Neuron (in vitro differentiated cells): ENCODE data around the gene RNF111.
A peak's percentile ranks its signal among the peaks of the same experiment; 100 is the strongest.
"Not testable (repeated sequence)": the region's sequence is repeated elsewhere in the genome, so short reads cannot be mapped to it uniquely, and the experiment has no call there.

Source experiments
- H2AFZ ChIP-seq: one replicate; pipeline ENCODE4 v1.6.1; 2013; ENCODE audit warnings: low read depth, mild to moderate bottlenecking, inconsistent platforms, low read length, moderate library complexity
- H3K27me3 ChIP-seq: one replicate; pipeline ENCODE4 v1.6.1; 2013; ENCODE audit warnings: low read length; ENCODE audit not compliant: insufficient read depth
- H3K36me3 ChIP-seq: one replicate; pipeline ENCODE4 v1.6.1; 2013; ENCODE audit warnings: low read length; ENCODE audit not compliant: insufficient read depth
- H3K4me1 ChIP-seq: one replicate; pipeline ENCODE4 v1.6.1; 2013; ENCODE audit warnings: low read length; ENCODE audit not compliant: insufficient read depth
- H3K4me3 ChIP-seq: 2 replicates; pipeline ENCODE4 v1.5.1; 2013; ENCODE audit warnings: mild to moderate bottlenecking, low read length, moderate library complexity
- H3K9me3 ChIP-seq: one replicate; pipeline ENCODE4 v1.6.1; 2013; ENCODE audit warnings: low read length

Gene RNF111

GRCh38 chr15:58981808-58982475 lies 5.5 kb upstream of the RNF111 start:
- no peak overlapping the region for H3K4me3 ChIP-seq
- H3K4me1 ChIP-seq = no peaks in the 10 kb centered on the region
- no peaks in the 10 kb centered on the region for H3K36me3 ChIP-seq
- H2AFZ ChIP-seq = no peak overlapping the region
- no peaks in the 10 kb centered on the region for H3K9me3 ChIP-seq
- no peaks in the 10 kb centered on the region for H3K27me3 ChIP-seq

DNA sequence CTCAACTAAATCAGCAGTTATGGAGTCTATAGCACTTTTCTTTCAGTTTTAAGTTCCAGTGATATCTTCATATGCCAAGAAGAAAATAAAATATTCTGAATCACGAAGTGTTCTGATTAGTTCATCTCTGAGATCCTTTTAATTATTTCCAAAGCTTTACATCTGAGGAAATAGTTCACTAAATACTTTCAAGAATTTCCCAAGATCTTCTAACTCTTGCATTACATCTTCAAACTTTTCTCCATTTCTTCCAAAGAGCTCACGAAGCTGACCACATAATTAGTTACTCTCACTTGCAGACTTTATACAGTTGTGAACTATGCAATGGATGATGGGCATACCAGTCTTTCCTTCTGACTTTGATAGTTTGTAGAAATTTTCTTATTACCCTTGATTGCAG lies 4.2 kb upstream of the RNF111 start:
- H3K36me3 ChIP-seq = no peaks in the 10 kb centered on the region
- no peak overlapping the region for H3K4me3 ChIP-seq
- no peaks in the 10 kb centered on the region for H3K9me3 ChIP-seq
- no peak overlapping the region for H2AFZ ChIP-seq
- H3K4me1 ChIP-seq = no peaks in the 10 kb centered on the region
- no peaks in the 10 kb centered on the region for H3K27me3 ChIP-seq

GRCh38 chr15:58985443-58985842 lies 2.0 kb upstream of the RNF111 start:
- H3K36me3 ChIP-seq = no peaks in the 10 kb centered on the region
- H2AFZ ChIP-seq = no peak overlapping the region
- peaks cover 15% of the 10 kb centered on the region for H3K4me1 ChIP-seq
- H3K27me3 ChIP-seq = no peaks in the 10 kb centered on the region
- no peak overlapping the region for H3K4me3 ChIP-seq
- no peaks in the 10 kb centered on the region for H3K9me3 ChIP-seq

GRCh38 chr15:58987036-58987435 lies 427 bp upstream of the RNF111 start:
- H3K27me3 ChIP-seq = no peaks in the 10 kb centered on the region
- peaks cover 4% of the 10 kb centered on the region for H3K9me3 ChIP-seq
- H3K36me3 ChIP-seq = peaks cover 8% of the 10 kb centered on the region
- peak overlapping the region; percentile 86 for H2AFZ ChIP-seq
- peaks cover 15% of the 10 kb centered on the region for H3K4me1 ChIP-seq
- peak overlapping the region; percentile 73 for H3K4me3 ChIP-seq

- H3K27me3 ChIP-seq = no peaks in the 10 kb centered on the region
- peak overlapping the region; percentile 86 for H2AFZ ChIP-seq
- H3K9me3 ChIP-seq = peaks cover 4% of the 10 kb centered on the region
- H3K4me3 ChIP-seq = peak overlapping the region; percentile 73
- peaks cover 14% of the 10 kb centered on the region for H3K36me3 ChIP-seq
- peaks cover 15% of the 10 kb centered on the region for H3K4me1 ChIP-seq
Observed at GRCh38 chr15:58988006-58988785, 733 bp downstream of the RNF111 start.

- Histone ChIP-seq H2AFZ (no peak overlapping the region), H3K9me3 (peaks cover 4% of the 10 kb centered on the region), H3K4me1 (peaks cover 15% of the 10 kb centered on the region), H3K4me3 (no peak overlapping the region), H3K27me3 (no peaks in the 10 kb centered on the region), H3K36me3 (peaks cover 19% of the 10 kb centered on the region)
Observed at GRCh38 chr15:58992181-58992580, 4.7 kb downstream of the RNF111 start.

- peaks cover 24% of the 10 kb centered on the region for H3K36me3 ChIP-seq
- no peaks in the 10 kb centered on the region for H3K27me3 ChIP-seq
- no peak overlapping the region for H2AFZ ChIP-seq
Observed at GRCh38 chr15:58994906-58995453, 7.5 kb downstream of the RNF111 start.

DNA sequence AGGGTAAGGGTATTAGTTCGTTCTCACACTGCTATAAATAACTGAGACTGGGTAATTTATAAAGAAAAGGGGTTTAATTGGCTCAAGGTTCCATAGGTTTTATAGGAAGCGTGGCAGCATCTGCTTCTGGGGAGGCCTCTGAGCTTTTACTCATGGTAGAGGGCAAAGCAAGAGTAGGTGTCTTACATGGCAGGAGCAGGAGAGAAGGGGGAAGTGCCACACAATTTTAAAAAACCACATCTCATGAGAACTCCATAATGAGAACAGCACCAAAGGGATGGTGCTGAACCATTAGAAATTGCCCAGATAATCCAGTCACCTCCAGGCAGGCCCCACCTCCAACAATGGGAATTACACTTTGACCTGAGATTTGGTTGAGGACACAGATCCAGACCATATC lies 12.2 kb downstream of the RNF111 start:
- Histone ChIP-seq H3K36me3 (peaks cover 24% of the 10 kb centered on the region), H3K4me1 (no peaks in the 10 kb centered on the region), H3K27me3 (no peaks in the 10 kb centered on the region), H3K9me3 (no peaks in the 10 kb centered on the region), H2AFZ (no peak overlapping the region), H3K4me3 (no peak overlapping the region)

More at GRCh38 chr15:58994906-58995453, 7.5 kb downstream of the RNF111 start:
- peaks cover 4% of the 10 kb centered on the region for H3K9me3 ChIP-seq
- peaks cover 4% of the 10 kb centered on the region for H3K4me1 ChIP-seq
- H3K4me3 ChIP-seq = no peak overlapping the region

- H2AFZ ChIP-seq, H3K4me1 ChIP-seq, H3K9me3 ChIP-seq, H3K4me3 ChIP-seq, H3K27me3 ChIP-seq: not testable (repeated sequence)
- peaks cover 26% of the 10 kb centered on the region for H3K36me3 ChIP-seq
Observed at GRCh38 chr15:59000251-59000650, 12.8 kb downstream of the RNF111 start.

DNA sequence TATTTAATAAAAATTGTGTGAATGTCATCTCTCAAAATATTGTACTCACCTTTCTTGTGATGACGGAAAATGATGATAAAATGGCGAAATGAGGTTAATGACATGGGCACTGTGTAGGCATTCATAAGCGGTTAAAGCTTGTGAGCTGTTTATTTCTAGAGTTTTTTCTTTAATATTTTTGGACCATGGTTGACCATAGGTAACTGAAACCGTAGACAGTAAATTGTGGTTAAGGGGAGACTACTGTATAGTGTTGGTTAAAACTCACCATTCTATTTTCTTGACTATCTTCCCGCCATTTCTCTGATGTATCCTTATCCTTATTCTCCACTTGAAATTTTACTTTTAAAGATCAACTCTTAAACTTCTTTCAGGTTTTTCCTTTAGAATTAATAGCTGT lies 14.5 kb downstream of the RNF111 start:
- no peaks in the 10 kb centered on the region for H3K9me3 ChIP-seq
- H3K4me1 ChIP-seq = no peaks in the 10 kb centered on the region
- H3K27me3 ChIP-seq = no peaks in the 10 kb centered on the region
- no peak overlapping the region for H3K4me3 ChIP-seq
- H2AFZ ChIP-seq = no peak overlapping the region
- H3K36me3 ChIP-seq = peaks cover 38% of the 10 kb centered on the region

DNA sequence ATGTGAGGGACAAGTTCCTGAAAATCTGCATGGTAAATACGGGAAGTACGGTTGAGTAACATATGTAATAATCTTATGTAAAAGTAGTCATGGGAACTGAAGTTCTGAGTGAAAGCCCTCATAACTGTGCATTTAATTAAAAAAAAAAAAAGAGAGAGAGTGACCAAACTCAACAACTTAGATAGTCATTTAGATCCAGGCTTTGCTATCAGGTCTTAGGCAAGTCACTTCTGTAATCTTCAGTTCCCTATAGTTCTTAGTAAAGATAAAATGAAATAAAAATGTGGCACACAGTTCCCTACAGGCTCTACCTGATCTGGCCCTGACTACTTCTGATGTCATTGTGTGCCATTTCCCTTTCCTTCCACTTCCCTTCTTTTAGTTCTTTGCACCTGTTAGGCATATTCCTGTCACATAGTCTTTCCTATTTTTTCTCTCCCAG lies 15.0 kb downstream of the RNF111 start:
- Histone ChIP-seq H3K9me3 (no peaks in the 10 kb centered on the region), H2AFZ (no peak overlapping the region), H3K4me3 (no peak overlapping the region), H3K27me3 (no peaks in the 10 kb centered on the region), H3K4me1 (no peaks in the 10 kb centered on the region), H3K36me3 (peaks cover 38% of the 10 kb centered on the region)

GRCh38 chr15:59005579-59005978 lies 18.1 kb downstream of the RNF111 start:
- H3K4me3 ChIP-seq = no peak overlapping the region

GRCh38 chr15:59008086-59008485 lies 20.6 kb downstream of the RNF111 start:
- H3K36me3 ChIP-seq = peaks cover 30% of the 10 kb centered on the region
- H3K4me3 ChIP-seq = no peak overlapping the region
- H3K4me1 ChIP-seq = no peaks in the 10 kb centered on the region
- no peaks in the 10 kb centered on the region for H3K27me3 ChIP-seq
- H2AFZ ChIP-seq = no peak overlapping the region
- H3K9me3 ChIP-seq = peaks cover 4% of the 10 kb centered on the region

More at GRCh38 chr15:59005579-59005978, 18.1 kb downstream of the RNF111 start:
- no peaks in the 10 kb centered on the region for H3K27me3 ChIP-seq
- no peaks in the 10 kb centered on the region for H3K4me1 ChIP-seq
- H3K9me3 ChIP-seq = peaks cover 4% of the 10 kb centered on the region
- peaks cover 36% of the 10 kb centered on the region for H3K36me3 ChIP-seq
- H2AFZ ChIP-seq = no peak overlapping the region
